ENCODE measurements around the gene CAP2.
A peak's percentile ranks its signal among the peaks of the same experiment; 100 is the strongest.
"Not testable (repeated sequence)": the region's sequence is repeated elsewhere in the genome, so short reads cannot be mapped to it uniquely, and the experiment has no call there.

CAP2 gene

GRCh38 chr6:17584241-17584803 lies 190.9 kb downstream of the CAP2 start:
- no peak overlapping the region for H3K4me3 ChIP-seq (ENCODE audit: low read length)
- peak; percentile 68 for TF ChIP-seq CTCF (conservative IDR thresholded peaks at IDR 0.05; ENCODE audit: low read length)
- peak; percentile 83 for DNase-seq (ENCODE audit: low read depth)

GRCh38 chr6:17585766-17586490 lies 192.5 kb downstream of the CAP2 start:
- TF ChIP-seq CTCF (conservative IDR thresholded peaks at IDR 0.05; ENCODE audit: low read length), result no peak; the same call in 1 of the 2 replicates
- no peak for DNase-seq (ENCODE audit: low read depth)
- H3K4me3 ChIP-seq (ENCODE audit: low read length), result no peak overlapping the region

- H3K4me3 ChIP-seq (ENCODE audit: low read length); DNase-seq (ENCODE audit: low read depth): not testable (repeated sequence)
Measured at GRCh38 chr6:17586623-17587022, 193.2 kb downstream of the CAP2 start.

GRCh38 chr6:17588011-17588410 lies 194.6 kb downstream of the CAP2 start:
- TF ChIP-seq CTCF (conservative IDR thresholded peaks at IDR 0.05; ENCODE audit: low read length), result no peak
- no peak for DNase-seq (ENCODE audit: low read depth)
- H3K4me3 ChIP-seq (ENCODE audit: low read length), result no peak overlapping the region

- TF ChIP-seq CTCF (conservative IDR thresholded peaks at IDR 0.05; ENCODE audit: low read length), result peak; percentile 26
- no peak overlapping the region for H3K4me3 ChIP-seq (ENCODE audit: low read length)
- DNase-seq (ENCODE audit: low read depth), result peak; percentile 89
Measured at GRCh38 chr6:17589406-17590096, 196.2 kb downstream of the CAP2 start.

GRCh38 chr6:17591287-17591686 lies 197.9 kb downstream of the CAP2 start:
- no peak for TF ChIP-seq CTCF (conservative IDR thresholded peaks at IDR 0.05; ENCODE audit: low read length)
- H3K4me3 ChIP-seq (ENCODE audit: low read length), result no peak overlapping the region
- no peak for DNase-seq (ENCODE audit: low read depth)

GRCh38 chr6:17593246-17593645 lies 199.9 kb downstream of the CAP2 start:
- H3K4me3 ChIP-seq (ENCODE audit: low read length), result no peak overlapping the region
- DNase-seq (ENCODE audit: low read depth), result no peak
- no peak for TF ChIP-seq CTCF (conservative IDR thresholded peaks at IDR 0.05; ENCODE audit: low read length)

Data from AG10803 (cell line).